Measurements from ENCODE around the gene FILIP1L. TPM values are rescaled to one million over a fixed set of nuclear protein-coding genes. Genes with fewer than 3 reads are reported as not detected.

FILIP1L gene
- total RNA-seq, 1 donor from 2014 or later, result 1.5 TPM

DNA sequence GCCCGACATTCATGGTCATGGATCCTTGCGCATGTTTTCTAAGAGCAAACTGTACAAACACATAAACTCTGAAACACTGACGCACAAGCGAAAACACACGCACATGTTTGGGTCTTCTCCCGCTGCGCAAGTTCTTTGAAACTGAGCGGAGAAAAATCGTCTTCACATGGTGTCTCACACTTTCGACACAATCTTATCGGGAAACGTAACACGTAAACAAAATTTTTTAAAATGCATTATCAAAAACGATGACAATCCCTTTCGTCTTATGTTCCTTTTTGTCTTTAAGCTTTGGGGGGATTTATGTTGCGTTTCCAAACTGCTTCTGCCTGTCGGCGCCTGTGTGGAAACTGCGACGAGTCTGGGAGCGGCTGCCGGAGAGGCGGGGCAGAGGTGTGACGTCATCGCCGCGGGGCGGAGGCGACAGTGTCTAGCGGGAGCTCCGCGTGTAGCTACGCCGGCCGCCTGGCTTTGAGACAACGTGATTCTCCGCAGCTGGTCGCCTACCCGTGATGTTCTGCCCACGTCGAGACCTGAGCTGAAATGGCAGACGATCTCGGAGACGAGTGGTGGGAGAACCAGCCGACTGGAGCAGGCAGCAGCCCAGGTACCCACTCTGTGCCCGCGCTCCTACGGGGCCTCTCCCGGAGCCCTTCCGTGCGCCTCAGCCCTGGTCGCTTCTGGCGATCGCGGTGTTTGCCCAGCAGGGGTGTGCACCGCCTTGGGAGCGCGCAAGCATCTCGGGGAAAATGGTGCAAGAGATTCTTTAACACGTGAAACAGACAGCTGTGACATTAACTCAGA is 296.7 kb downstream of the FILIP1L start, which contains the start of gene CMSS1:
TSS of gene CMSS1 (plus strand) at position 426 of the 804 bp plus-strand sequence.
- Mint-ChIP-seq H3K4me3 (peak within 1 kb of the TSS; percentile 97), H3K9me3 (no peaks in the 10 kb centered on the region), H3K4me1 (peaks cover 37% of the 10 kb centered on the region), H3K36me3 (ENCODE audit: low read depth) (peaks cover 10% of the 10 kb centered on the region), H3K27me3 (no peaks in the 10 kb centered on the region), H3K27ac (peak within 1 kb of the TSS; percentile 99)
- ATAC-seq (ENCODE audit: low read depth) (peak; percentile 94), DNase-seq (peak; percentile 96)
- TF ChIP-seq, protein P1, sequence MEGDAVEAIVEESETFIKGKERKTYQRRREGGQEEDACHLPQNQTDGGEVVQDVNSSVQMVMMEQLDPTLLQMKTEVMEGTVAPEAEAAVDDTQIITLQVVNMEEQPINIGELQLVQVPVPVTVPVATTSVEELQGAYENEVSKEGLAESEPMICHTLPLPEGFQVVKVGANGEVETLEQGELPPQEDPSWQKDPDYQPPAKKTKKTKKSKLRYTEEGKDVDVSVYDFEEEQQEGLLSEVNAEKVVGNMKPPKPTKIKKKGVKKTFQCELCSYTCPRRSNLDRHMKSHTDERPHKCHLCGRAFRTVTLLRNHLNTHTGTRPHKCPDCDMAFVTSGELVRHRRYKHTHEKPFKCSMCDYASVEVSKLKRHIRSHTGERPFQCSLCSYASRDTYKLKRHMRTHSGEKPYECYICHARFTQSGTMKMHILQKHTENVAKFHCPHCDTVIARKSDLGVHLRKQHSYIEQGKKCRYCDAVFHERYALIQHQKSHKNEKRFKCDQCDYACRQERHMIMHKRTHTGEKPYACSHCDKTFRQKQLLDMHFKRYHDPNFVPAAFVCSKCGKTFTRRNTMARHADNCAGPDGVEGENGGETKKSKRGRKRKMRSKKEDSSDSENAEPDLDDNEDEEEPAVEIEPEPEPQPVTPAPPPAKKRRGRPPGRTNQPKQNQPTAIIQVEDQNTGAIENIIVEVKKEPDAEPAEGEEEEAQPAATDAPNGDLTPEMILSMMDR (IDR thresholded peaks at IDR 0.05), result no peak
- intact Hi-C loops (cut with micrococcal nuclease), result loop anchor here (1.0 to 10.0 kb wide), 12 partner anchors 59 to 1757 kb away; partner anchors contain the start of genes CPOX, DCBLD2, LNP1 and NIT2
- CTCF ChIA-PET, result interaction anchor here (0.6 to 1.4 kb wide), 5 partner anchors 9 to 443 kb away, joined by 3 to 14 read pairs (median 7); partner anchors contain the start of gene TBC1D23
- POLR2A ChIA-PET, result interaction anchor here (0.7 to 1.6 kb wide), 7 partner anchors 25 to 1756 kb away, joined by 3 to 11 read pairs (median 4); partner anchors contain the start of genes LNP1, PCNP, TBC1D23 and TOMM70

DNA sequence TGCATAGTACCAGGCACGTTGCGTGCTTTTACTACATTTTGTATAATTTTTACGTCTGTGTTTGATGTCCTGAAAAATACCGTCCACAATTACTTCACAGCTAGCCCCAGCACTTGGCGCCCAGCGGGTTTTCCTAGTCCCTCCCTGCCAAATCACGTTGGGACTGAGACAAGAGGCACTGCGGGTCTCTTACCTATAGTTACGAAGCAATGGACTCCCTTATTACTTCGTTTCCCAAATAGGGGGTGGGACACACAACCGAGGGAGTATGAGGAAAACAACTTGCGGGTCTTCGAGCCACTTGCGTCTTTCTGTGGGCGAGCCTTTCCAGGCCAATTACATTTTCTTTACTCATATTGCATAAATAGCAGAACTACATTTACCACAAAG is 297.3 kb downstream of the FILIP1L start:
- ATAC-seq (ENCODE audit: low read depth) (no peak), DNase-seq (no peak)
- TF ChIP-seq, protein P1 (IDR thresholded peaks at IDR 0.05), result no peak
- Mint-ChIP-seq H3K9me3 (no peaks in the 10 kb centered on the region), H3K27ac (peak overlapping the region; percentile 99), H3K4me3 (peak overlapping the region; percentile 97), H3K36me3 (ENCODE audit: low read depth) (peaks cover 10% of the 10 kb centered on the region), H3K27me3 (no peaks in the 10 kb centered on the region), H3K4me1 (peaks cover 37% of the 10 kb centered on the region)
- ChIA-PET CTCF (interaction anchor here (1.0 to 1.4 kb wide), 4 partner anchors 8 to 444 kb away, joined by 4 to 14 read pairs (median 7); partner anchors contain the start of gene TBC1D23), POLR2A (interaction anchor here (0.9 to 1.6 kb wide), 6 partner anchors 59 to 1756 kb away, joined by 3 to 11 read pairs (median 4); partner anchors contain the start of genes LNP1, PCNP, TBC1D23 and TOMM70)
- intact Hi-C loops (cut with micrococcal nuclease), result loop anchor here (1.0 to 10.0 kb wide), 12 partner anchors 59 to 1758 kb away; partner anchors contain the start of genes CPOX, DCBLD2, LNP1 and NIT2

DNA sequence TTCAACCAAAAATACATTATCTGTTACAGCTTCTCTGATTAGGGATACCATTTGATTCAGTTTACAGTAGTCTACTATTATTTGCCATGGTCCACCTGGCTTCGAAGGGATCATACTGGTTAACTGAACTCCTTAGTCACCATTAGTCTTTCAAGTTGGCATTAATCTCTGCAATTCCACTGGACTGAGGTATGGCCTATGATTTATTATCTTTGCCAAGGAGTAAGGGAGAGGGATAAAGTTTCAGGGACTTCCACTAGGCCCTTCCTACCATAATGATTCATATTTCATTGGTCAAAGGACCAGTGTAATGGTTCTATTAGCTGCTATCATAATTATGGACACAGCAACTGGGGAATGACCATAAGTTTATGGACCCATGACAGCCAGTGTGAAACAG is 303.9 kb downstream of the FILIP1L start:
- Mint-ChIP-seq H3K27ac (no peak overlapping the region), H3K27me3 (no peaks in the 10 kb centered on the region), H3K9me3 (peaks cover 5% of the 10 kb centered on the region), H3K4me1 (no peaks in the 10 kb centered on the region), H3K4me3 (no peak overlapping the region), H3K36me3 (ENCODE audit: low read depth) (peaks cover 5% of the 10 kb centered on the region)
- intact Hi-C loops (cut with micrococcal nuclease), result loop anchor here (10.0 kb wide), 2 partner anchors 1216 to 1764 kb away; partner anchors contain the start of genes CPOX and PCNP
- DNase-seq (no peak), ATAC-seq (ENCODE audit: low read depth) (no peak)
- CTCF ChIA-PET, result interaction anchor here (1.2 kb wide), 1 partner anchor 248 kb away, joined by 3 read pairs; no protein-coding TSS in a partner anchor
- POLR2A ChIA-PET, result no interaction called here
- TF ChIP-seq, protein P1 (IDR thresholded peaks at IDR 0.05), result no peak

DNA sequence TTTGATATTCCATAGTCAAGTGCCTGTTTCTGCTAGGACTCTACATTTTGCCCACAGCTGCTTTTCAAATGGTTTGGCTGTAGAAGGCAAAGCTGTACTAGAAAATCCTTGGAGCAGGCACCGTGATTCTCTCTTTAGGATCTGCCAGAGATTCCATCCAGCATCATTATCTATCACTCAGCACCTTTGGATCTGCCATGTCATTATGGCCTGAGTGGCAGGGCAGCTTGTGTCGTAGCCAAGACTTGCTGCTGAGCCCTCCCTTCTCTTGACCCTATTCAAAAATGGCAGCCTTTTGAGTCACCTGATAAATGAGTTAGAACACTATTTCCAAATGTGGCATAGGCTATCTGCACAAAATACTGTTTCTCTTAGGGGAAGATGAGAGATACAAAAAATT is 304.7 kb downstream of the FILIP1L start:
- CTCF ChIA-PET, result interaction anchor here (1.0 to 1.9 kb wide), 3 partner anchors 8 to 23 kb away, joined by 4 to 8 read pairs (median 7); partner anchors contain the start of gene CMSS1
- TF ChIP-seq, protein P1 (IDR thresholded peaks at IDR 0.05), result no peak
- no peak overlapping the region for H3K4me3 Mint-ChIP-seq
- peaks cover 7% of the 10 kb centered on the region for H3K9me3 Mint-ChIP-seq
- intact Hi-C loops (cut with micrococcal nuclease), result no loop called here
- no peak for DNase-seq
- POLR2A ChIA-PET, result no interaction called here
- no peak overlapping the region for H3K27ac Mint-ChIP-seq
- no peaks in the 10 kb centered on the region for H3K27me3 Mint-ChIP-seq
- no peaks in the 10 kb centered on the region for H3K4me1 Mint-ChIP-seq
- peaks cover 6% of the 10 kb centered on the region for H3K36me3 Mint-ChIP-seq (ENCODE audit: low read depth)
- ATAC-seq (ENCODE audit: low read depth), result no peak
